IMR-90 (cell line): ENCODE results near the gene SIN3B. TPM values are rescaled to one million over a fixed set of nuclear protein-coding genes. Genes with fewer than 3 reads are reported as not detected.

ENCODE experiments used
- ATAC-seq: fragments of 200-7000 bp; cut with Tn5 transposase; 2 replicates; pipeline ENCODE4 v1.9.1; 2020; ENCODE audit warnings: low read depth, mild to moderate bottlenecking, moderate library complexity
- BruUV-seq: library from RNA; stranded (reverse); fragments of 400-500 nt; replicated peaks from 2 replicates; lab custom pipeline; 2021; lab: Mats Ljungman, UMichigan
- CTCF ChIA-PET: fragments of 300-600 bp; formaldehyde crosslinking; extraction: SDS; loops from one replicate; lab custom pipeline; 2021; ENCODE audit warnings: antibody characterized with exemption; lab: Yijun Ruan, JAX
- POLR2A ChIA-PET: fragments of 300-600 bp; sonication (Branson Sonifier 250); formaldehyde crosslinking; loops from one replicate; lab custom pipeline; 2022; ENCODE audit warnings: antibody characterized with exemption; ENCODE audit not compliant: unreplicated experiment; lab: Charles Lee
- DNase-seq: peaks from one replicate; pipeline ENCODE4 v3.0.0; 2013
- H2AFZ ChIP-seq: replicated peaks from 2 replicates; pipeline ENCODE3; 2013; ENCODE audit warnings: low read length, mild to moderate bottlenecking; ENCODE audit not compliant: poor library complexity
- H2AK5ac ChIP-seq: 2 replicates; pipeline ENCODE4 v1.6.1; 2013; ENCODE audit warnings: low read depth, low read length, inconsistent platforms
- H2AK9ac ChIP-seq: replicated peaks from 2 replicates; pipeline ENCODE3; 2013; ENCODE audit warnings: mild to moderate bottlenecking, low read depth, low read length, moderate library complexity; ENCODE audit not compliant: poor library complexity
- H2BK120ac ChIP-seq: 2 replicates; pipeline ENCODE4 v1.6.1; 2013; ENCODE audit warnings: low read depth, low read length, inconsistent platforms
- H2BK15ac ChIP-seq: 3 replicates; pipeline ENCODE4 v1.6.1; 2013; ENCODE audit warnings: low read depth, low read length, inconsistent platforms
- H2BK20ac ChIP-seq: 2 replicates; pipeline ENCODE4 v1.6.1; 2013; ENCODE audit warnings: low read depth, mild to moderate bottlenecking, inconsistent platforms, low read length, moderate library complexity
- H2BK5ac ChIP-seq: 2 replicates; pipeline ENCODE4 v1.6.1; 2013; ENCODE audit warnings: mild to moderate bottlenecking, low read depth, low read length, inconsistent platforms; ENCODE audit not compliant: poor library complexity, severe bottlenecking
- H3K14ac ChIP-seq: replicated peaks from 2 replicates; pipeline ENCODE4 v1.6.1; 2013; ENCODE audit warnings: low read depth, low read length, inconsistent platforms
- H3K18ac ChIP-seq: 2 replicates; pipeline ENCODE4 v1.6.1; 2013; ENCODE audit warnings: low read depth, low read length, control low read depth
- H3K23ac ChIP-seq: 2 replicates; pipeline ENCODE4 v1.6.1; 2013; ENCODE audit warnings: low read depth, low read length, inconsistent platforms
- H3K27ac ChIP-seq: 2 replicates; pipeline ENCODE4 v1.5.1; 2013; ENCODE audit warnings: mild to moderate bottlenecking, control low read depth, low read length; ENCODE audit not compliant: insufficient read depth
- H3K27me3 ChIP-seq: 2 replicates; pipeline ENCODE4 v1.6.1; 2013; ENCODE audit warnings: low read length; ENCODE audit not compliant: control insufficient read depth, insufficient read depth
- H3K36me3 ChIP-seq: 2 replicates; pipeline ENCODE4 v1.6.1; 2013; ENCODE audit warnings: low read length, mixed read lengths; ENCODE audit not compliant: control insufficient read depth, insufficient read depth
- H3K4ac ChIP-seq: 2 replicates; pipeline ENCODE4 v1.6.1; 2013; ENCODE audit warnings: low read depth, low read length, inconsistent platforms
- H3K4me1 ChIP-seq: 2 replicates; pipeline ENCODE4 v1.6.1; 2013; ENCODE audit warnings: low read length, mixed read lengths; ENCODE audit not compliant: control insufficient read depth, insufficient read depth
- H3K4me2 ChIP-seq: 2 replicates; pipeline ENCODE4 v1.6.1; 2013; ENCODE audit warnings: low read depth, mild to moderate bottlenecking, control low read depth, low read length, moderate library complexity
- H3K4me3 ChIP-seq: 2 replicates; pipeline ENCODE4 v1.5.1; 2013; ENCODE audit warnings: low read depth, mild to moderate bottlenecking, control low read depth, low read length, moderate library complexity; ENCODE audit not compliant: insufficient read depth
- H3K56ac ChIP-seq: 2 replicates; pipeline ENCODE4 v1.6.1; 2013; ENCODE audit warnings: low read length, inconsistent platforms; ENCODE audit not compliant: insufficient read depth; ENCODE audit errors: extremely low read depth
- H3K79me1 ChIP-seq, 2 experiments: 2 replicates each; pipeline ENCODE4 v1.6.1; 2013; ENCODE audit warnings: low read length in 2 of 2, inconsistent platforms in 1 of 2, low read depth in 1 of 2
- H3K9ac ChIP-seq: 2 replicates; pipeline ENCODE4 v1.6.1; 2013; ENCODE audit warnings: low read depth, low read length, control low read depth
- H3K9me1 ChIP-seq: 2 replicates; pipeline ENCODE4 v1.6.1; 2013; ENCODE audit warnings: low read length, inconsistent platforms; ENCODE audit not compliant: insufficient read depth
- H3K9me3 ChIP-seq: 2 replicates; pipeline ENCODE4 v1.6.1; 2013; ENCODE audit warnings: low read length; ENCODE audit not compliant: control insufficient read depth, insufficient read depth
- H4K20me1 ChIP-seq: 2 replicates; pipeline ENCODE4 v1.6.1; 2013; ENCODE audit warnings: low read length, inconsistent platforms; ENCODE audit not compliant: insufficient read depth
- H4K5ac ChIP-seq: 2 replicates; pipeline ENCODE4 v1.6.1; 2013; ENCODE audit warnings: mild to moderate bottlenecking, low read depth, low read length, control low read depth
- H4K8ac ChIP-seq, 2 experiments: 2 replicates each; pipeline ENCODE4 v1.6.1; 2013; ENCODE audit warnings: low read depth in 2 of 2, low read length in 2 of 2, control low read depth in 1 of 2, inconsistent platforms in 1 of 2
- H4K91ac ChIP-seq: 2 replicates; pipeline ENCODE4 v1.6.1; 2013; ENCODE audit warnings: low read depth, low read length, inconsistent platforms; ENCODE audit not compliant: insufficient read depth
- BHLHE40 ChIP-seq: fragments of 150-350 bp; IDR thresholded peaks from 2 replicates; pipeline ENCODE4 v1.6.1; 2016; ENCODE audit warnings: mild to moderate bottlenecking, low read depth, low read length
- CEBPB ChIP-seq: IDR thresholded peaks from 2 replicates; pipeline ENCODE4 v1.6.1; 2012; ENCODE audit warnings: low read depth, low read length, improper control_type of control experiment
- CHD1 ChIP-seq: IDR thresholded peaks from 2 replicates; pipeline ENCODE4 v1.6.1; 2012; ENCODE audit warnings: low read depth, low read length, improper control_type of control experiment
- FOS ChIP-seq: fragments of 150-350 bp; IDR thresholded peaks from 2 replicates; pipeline ENCODE4 v1.6.1; 2016; ENCODE audit warnings: low read depth, low read length
- MAFK ChIP-seq: IDR thresholded peaks from 2 replicates; pipeline ENCODE4 v1.6.1; 2012; ENCODE audit warnings: low read depth, low read length, improper control_type of control experiment
- MAZ ChIP-seq: IDR thresholded peaks from 2 replicates; pipeline ENCODE4 v1.6.1; 2012; ENCODE audit warnings: low read depth, mild to moderate bottlenecking, low read length, improper control_type of control experiment, moderate library complexity, borderline replicate concordance
- MXI1 ChIP-seq: IDR thresholded peaks from 2 replicates; pipeline ENCODE4 v1.6.1; 2012; ENCODE audit warnings: low read depth, mild to moderate bottlenecking, low read length, moderate library complexity, borderline replicate concordance
- NFE2L2 ChIP-seq: fragments of 150-350 bp; IDR thresholded peaks from 2 replicates; pipeline ENCODE4 v1.6.1; 2016; ENCODE audit warnings: low read depth, mild to moderate bottlenecking, low read length
- POLR2A ChIP-seq: IDR thresholded peaks from 2 replicates; pipeline ENCODE4 v1.6.1; 2012; ENCODE audit warnings: mild to moderate bottlenecking, low read depth, low read length
- RAD21 ChIP-seq: IDR thresholded peaks from 2 replicates; pipeline ENCODE4 v1.6.1; 2012; ENCODE audit warnings: low read length, improper control_type of control experiment
- RCOR1 ChIP-seq: IDR thresholded peaks from 2 replicates; pipeline ENCODE4 v1.6.1; 2012; ENCODE audit warnings: mild to moderate bottlenecking, low read length, improper control_type of control experiment; ENCODE audit not compliant: insufficient replicate concordance
- RFX5 ChIP-seq: IDR thresholded peaks from 2 replicates; pipeline ENCODE4 v1.8.0; 2012; ENCODE audit warnings: low read depth, mild to moderate bottlenecking, low read length, moderate library complexity
- SMC3 ChIP-seq: fragments of 150-350 bp; IDR thresholded peaks from 2 replicates; pipeline ENCODE4 v1.6.1; 2016; ENCODE audit warnings: low read depth, mild to moderate bottlenecking, antibody characterized with exemption, low read length, moderate library complexity
- USF2 ChIP-seq: fragments of 150-350 bp; IDR thresholded peaks from 2 replicates; pipeline ENCODE4 v1.6.1; 2017; ENCODE audit warnings: mild to moderate bottlenecking, antibody characterized with exemption, low read length, low read depth
- WGBS, 2 experiments: methylation state at CpG; one replicate each; pipeline versions ENCODE4 v1.1.5 to v1.1.7; 2013; ENCODE audit warnings: missing lambda C conversion rate in 2 of 2; ENCODE audit not compliant: insufficient read length in 1 of 2; ENCODE audit errors: extremely low coverage in 2 of 2; 5-methylcytosine and 5-hydroxymethylcytosine counted together
- dilution Hi-C: fragments of 300-500 bp; cut with HindIII; formaldehyde crosslinking; loops from one replicate; pipeline ENCODE4 v1.14.3; 2018; ENCODE audit warnings: low sequenced_read_pairs; ENCODE audit not compliant: unreplicated experiment
- in situ Hi-C: fragments of 300-500 bp; cut with MboI; formaldehyde crosslinking; loops from 3 replicates; pipeline ENCODE4 v1.14.3; 2019; ENCODE audit warnings: low sequenced_read_pairs, inconsistent platforms, mixed read lengths
- intact Hi-C: fragments of 100-400 bp; cut with micrococcal nuclease; formaldehyde crosslinking; loops from 2 replicates; pipeline ENCODE4 v1.10.0; 2022
- polyA plus RNA-seq, 3 experiments: library from polyadenylated mRNA; depleted of rRNA; stranded (reverse); fragments of >200 nt; gene quantifications; 2 replicates each; pipeline ENCODE4 v1.2.3, GENCODE V29; 2012; ENCODE audit warnings: low replicate concordance in 1 of 3
- total RNA-seq: library from RNA; depleted of rRNA; stranded (reverse); fragments of >200 nt; gene quantifications from 2 replicates; pipeline ENCODE4 v1.2.3, GENCODE V29; 2012
- TF ChIP-seq, protein P1 (sequence below): conservative IDR thresholded peaks from 2 replicates; pipeline ENCODE4 v1.5.1; 2012; ENCODE audit warnings: mild to moderate bottlenecking, low read depth, low read length, improper control_type of control experiment
- TF ChIP-seq, protein P2 (sequence below): fragments of 150-350 bp; IDR thresholded peaks from 2 replicates; pipeline ENCODE4 v1.6.1; 2016; ENCODE audit warnings: low read depth, mild to moderate bottlenecking, low read length, moderate library complexity, borderline replicate concordance

SIN3B gene
- total and polyA plus RNA-seq, 2 of the 4 experiments (the other 2 are of a cell fraction): 7.9 to 40.0 TPM

DNA sequence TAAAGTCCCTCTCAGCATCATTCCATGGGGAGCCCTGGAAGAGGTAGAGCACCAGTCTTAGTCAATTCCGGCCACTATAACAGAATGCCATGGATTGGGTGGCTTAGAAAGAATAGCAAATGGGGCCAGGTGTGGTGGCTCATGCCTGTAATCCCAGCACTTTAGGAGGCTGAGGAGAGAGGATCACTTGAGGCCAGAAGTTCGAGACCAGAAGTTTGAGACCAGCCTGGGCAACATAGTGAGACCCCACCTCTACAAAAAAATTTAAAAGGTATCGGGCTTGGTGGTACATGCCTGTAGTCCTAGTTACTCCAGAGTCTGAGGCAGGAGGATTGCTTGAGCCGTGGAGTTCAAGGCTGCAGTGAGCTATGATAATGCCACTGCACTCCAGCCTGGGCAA lies 25.0 kb upstream of the SIN3B start:
- CTCF ChIA-PET: no interaction called here
- intact Hi-C loops: no loop called here
- H2AK9ac ChIP-seq: no peak overlapping the region
- no peak overlapping the region for H3K23ac ChIP-seq
- H3K9me3 ChIP-seq: 0 out of 2 replicates have a peak, but pooled peaks cover 2% of the 10 kb centered on the region
- no peak for ATAC-seq
- WGBS, 2 experiments: 61% methylated on average over 2 of the region's 4 CpGs; no CpG with 5 or more reads in 1 of the 2 experiments
- H3K18ac ChIP-seq: no peak overlapping the region
- no peak overlapping the region for H3K4me3 ChIP-seq
- H3K4me1 ChIP-seq: no peaks in the 10 kb centered on the region
- in situ Hi-C loops: no loop called here
- H3K27me3 ChIP-seq: peaks cover 4% of the 10 kb centered on the region
- no peak overlapping the region for H3K9ac ChIP-seq
- no TSS peak for BruUV-seq
- H3K27ac ChIP-seq: no peak overlapping the region
- no peaks in the 10 kb centered on the region for H3K9me1 ChIP-seq
- H4K5ac ChIP-seq: no peak overlapping the region
- H2BK120ac ChIP-seq: no peak overlapping the region
- H2BK20ac ChIP-seq: no peak overlapping the region
- no peaks in the 10 kb centered on the region for H3K79me1 ChIP-seq
- TF ChIP-seq FOS: no peak
- no peak for TF ChIP-seq CEBPB
- no peak for TF ChIP-seq RCOR1
- no peak for TF ChIP-seq RFX5
- TF ChIP-seq, protein P1, sequence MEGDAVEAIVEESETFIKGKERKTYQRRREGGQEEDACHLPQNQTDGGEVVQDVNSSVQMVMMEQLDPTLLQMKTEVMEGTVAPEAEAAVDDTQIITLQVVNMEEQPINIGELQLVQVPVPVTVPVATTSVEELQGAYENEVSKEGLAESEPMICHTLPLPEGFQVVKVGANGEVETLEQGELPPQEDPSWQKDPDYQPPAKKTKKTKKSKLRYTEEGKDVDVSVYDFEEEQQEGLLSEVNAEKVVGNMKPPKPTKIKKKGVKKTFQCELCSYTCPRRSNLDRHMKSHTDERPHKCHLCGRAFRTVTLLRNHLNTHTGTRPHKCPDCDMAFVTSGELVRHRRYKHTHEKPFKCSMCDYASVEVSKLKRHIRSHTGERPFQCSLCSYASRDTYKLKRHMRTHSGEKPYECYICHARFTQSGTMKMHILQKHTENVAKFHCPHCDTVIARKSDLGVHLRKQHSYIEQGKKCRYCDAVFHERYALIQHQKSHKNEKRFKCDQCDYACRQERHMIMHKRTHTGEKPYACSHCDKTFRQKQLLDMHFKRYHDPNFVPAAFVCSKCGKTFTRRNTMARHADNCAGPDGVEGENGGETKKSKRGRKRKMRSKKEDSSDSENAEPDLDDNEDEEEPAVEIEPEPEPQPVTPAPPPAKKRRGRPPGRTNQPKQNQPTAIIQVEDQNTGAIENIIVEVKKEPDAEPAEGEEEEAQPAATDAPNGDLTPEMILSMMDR: no peak
- TF ChIP-seq MXI1: no peak
- TF ChIP-seq RAD21: no peak
- TF ChIP-seq MAFK: no peak
- TF ChIP-seq, protein P2, sequence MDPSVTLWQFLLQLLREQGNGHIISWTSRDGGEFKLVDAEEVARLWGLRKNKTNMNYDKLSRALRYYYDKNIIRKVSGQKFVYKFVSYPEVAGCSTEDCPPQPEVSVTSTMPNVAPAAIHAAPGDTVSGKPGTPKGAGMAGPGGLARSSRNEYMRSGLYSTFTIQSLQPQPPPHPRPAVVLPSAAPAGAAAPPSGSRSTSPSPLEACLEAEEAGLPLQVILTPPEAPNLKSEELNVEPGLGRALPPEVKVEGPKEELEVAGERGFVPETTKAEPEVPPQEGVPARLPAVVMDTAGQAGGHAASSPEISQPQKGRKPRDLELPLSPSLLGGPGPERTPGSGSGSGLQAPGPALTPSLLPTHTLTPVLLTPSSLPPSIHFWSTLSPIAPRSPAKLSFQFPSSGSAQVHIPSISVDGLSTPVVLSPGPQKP: no peak
- TF ChIP-seq SMC3: no peak
- TF ChIP-seq MAZ: no peak
- TF ChIP-seq NFE2L2: no peak
- TF ChIP-seq BHLHE40: no peak
- no peak for TF ChIP-seq POLR2A
- no peak for TF ChIP-seq CHD1
- no peak for TF ChIP-seq USF2
- no peak overlapping the region for H3K56ac ChIP-seq
- DNase-seq: no peak
- no peak overlapping the region for H2BK15ac ChIP-seq
- no peak overlapping the region for H3K4me2 ChIP-seq
- POLR2A ChIA-PET: no interaction called here
- no peak overlapping the region for H3K4ac ChIP-seq
- no peak overlapping the region for H4K8ac ChIP-seq
- H2AFZ ChIP-seq: no peak overlapping the region
- no peak overlapping the region for H4K91ac ChIP-seq
- no peak overlapping the region for H2BK5ac ChIP-seq
- dilution Hi-C loops: no loop called here
- H3K14ac ChIP-seq: no peak overlapping the region
- H2AK5ac ChIP-seq: no peak overlapping the region
- H4K20me1 ChIP-seq: no peaks in the 10 kb centered on the region
- H3K36me3 ChIP-seq: no peaks in the 10 kb centered on the region
